8988T (cell line): ENCODE data around the gene CSNK1A1L.
A peak's percentile ranks its signal among the peaks of the same experiment; 100 is the strongest.
"Not testable (repeated sequence)": the region's sequence is repeated elsewhere in the genome, so short reads cannot be mapped to it uniquely, and the experiment has no call there.

Source experiments
- DNase-seq: peaks from one replicate; pipeline ENCODE4 v3.0.0; 2011

CSNK1A1L gene

GRCh38 chr13:37102896-37103295, 2.6 kb downstream of the CSNK1A1L start:
- no peak for DNase-seq

- no peak for DNase-seq
Measured at GRCh38 chr13:37101201-37101600, 4.3 kb downstream of the CSNK1A1L start.

GRCh38 chr13:37100731-37101130, 4.7 kb downstream of the CSNK1A1L start:
- DNase-seq = no peak

GRCh38 chr13:37097076-37097475, 8.4 kb downstream of the CSNK1A1L start:
- no peak for DNase-seq

GRCh38 chr13:37094840-37095239, 10.6 kb downstream of the CSNK1A1L start:
- no peak for DNase-seq

GRCh38 chr13:37094099-37094498, 11.4 kb downstream of the CSNK1A1L start:
- no peak for DNase-seq

- no peak for DNase-seq
Measured at GRCh38 chr13:37091835-37092234, 13.6 kb downstream of the CSNK1A1L start.

- no peak for DNase-seq
Measured at GRCh38 chr13:37090912-37091311, 14.6 kb downstream of the CSNK1A1L start.

GRCh38 chr13:37089495-37089894, 16.0 kb downstream of the CSNK1A1L start:
- DNase-seq = no peak

GRCh38 chr13:37087486-37087885, 18.0 kb downstream of the CSNK1A1L start:
- no peak for DNase-seq

- no peak for DNase-seq
Measured at GRCh38 chr13:37085606-37086005, 19.9 kb downstream of the CSNK1A1L start.

- DNase-seq = no peak
Measured at GRCh38 chr13:37076818-37077217, 28.6 kb downstream of the CSNK1A1L start.

- no peak for DNase-seq
Measured at GRCh38 chr13:37075164-37075563, 30.3 kb downstream of the CSNK1A1L start.

GRCh38 chr13:37074703-37075102, 30.8 kb downstream of the CSNK1A1L start:
- no peak for DNase-seq

GRCh38 chr13:37072024-37072423, 33.4 kb downstream of the CSNK1A1L start:
- DNase-seq = no peak

GRCh38 chr13:37070956-37071355, 34.5 kb downstream of the CSNK1A1L start:
- DNase-seq = no peak

GRCh38 chr13:37070145-37070695, 35.2 kb downstream of the CSNK1A1L start:
- no peak for DNase-seq

GRCh38 chr13:37069597-37070103, 35.8 kb downstream of the CSNK1A1L start:
- DNase-seq = no peak

- no peak for DNase-seq
Measured at GRCh38 chr13:37068962-37069361, 36.5 kb downstream of the CSNK1A1L start.

GRCh38 chr13:37067874-37068273, 37.6 kb downstream of the CSNK1A1L start:
- no peak for DNase-seq

- DNase-seq = no peak
Measured at GRCh38 chr13:37065890-37066526, 39.5 kb downstream of the CSNK1A1L start.

GRCh38 chr13:37059848-37060192, 45.6 kb downstream of the CSNK1A1L start:
- no peak for DNase-seq

- peak; percentile 53 for DNase-seq
Measured at GRCh38 chr13:37058910-37059847, 46.3 kb downstream of the CSNK1A1L start, which contains the start of gene SUPT20H. SUPT20H (minus strand) TSS chr13:37059688; CDS start chr13:37051490, 8,198 bp downstream.

GRCh38 chr13:37056228-37056627, 49.2 kb downstream of the CSNK1A1L start:
- DNase-seq = not testable (repeated sequence)
